Nephron progenitor cell (in vitro differentiated cells): Measurements from ENCODE around the gene DDI2.

Source experiments
- DNase-seq: peaks from one replicate; pipeline ENCODE4 v3.0.0; 2021
- H3K27ac Mint-ChIP-seq: 2 replicates; pipeline ENCODE4 v1.8.0; 2021; ENCODE audit warnings: mild to moderate bottlenecking, moderate library complexity, mixed read lengths
- H3K27me3 Mint-ChIP-seq: 2 replicates; pipeline ENCODE4 v1.8.0; 2021; ENCODE audit warnings: mild to moderate bottlenecking, low read depth, mixed read lengths; ENCODE audit not compliant: poor library complexity
- H3K36me3 Mint-ChIP-seq: 2 replicates; pipeline ENCODE4 v1.8.0; 2021; ENCODE audit warnings: low read depth, mixed read lengths
- H3K4me1 Mint-ChIP-seq: 2 replicates; pipeline ENCODE4 v1.8.0; 2021; ENCODE audit warnings: mixed read lengths
- H3K4me3 Mint-ChIP-seq: 2 replicates; pipeline ENCODE4 v1.8.0; 2021; ENCODE audit warnings: mild to moderate bottlenecking, moderate library complexity, mixed read lengths
- H3K9me3 Mint-ChIP-seq: 2 replicates; pipeline ENCODE4 v1.8.0; 2021; ENCODE audit warnings: mild to moderate bottlenecking, moderate library complexity, mixed read lengths
- TF ChIP-seq, protein P1 (sequence below): fragments of 200-600 bp; sonication (generic); IDR thresholded peaks from 2 replicates; pipeline ENCODE4 v1.5.0; 2021; ENCODE audit warnings: antibody characterized with exemption

DDI2 gene

DNA sequence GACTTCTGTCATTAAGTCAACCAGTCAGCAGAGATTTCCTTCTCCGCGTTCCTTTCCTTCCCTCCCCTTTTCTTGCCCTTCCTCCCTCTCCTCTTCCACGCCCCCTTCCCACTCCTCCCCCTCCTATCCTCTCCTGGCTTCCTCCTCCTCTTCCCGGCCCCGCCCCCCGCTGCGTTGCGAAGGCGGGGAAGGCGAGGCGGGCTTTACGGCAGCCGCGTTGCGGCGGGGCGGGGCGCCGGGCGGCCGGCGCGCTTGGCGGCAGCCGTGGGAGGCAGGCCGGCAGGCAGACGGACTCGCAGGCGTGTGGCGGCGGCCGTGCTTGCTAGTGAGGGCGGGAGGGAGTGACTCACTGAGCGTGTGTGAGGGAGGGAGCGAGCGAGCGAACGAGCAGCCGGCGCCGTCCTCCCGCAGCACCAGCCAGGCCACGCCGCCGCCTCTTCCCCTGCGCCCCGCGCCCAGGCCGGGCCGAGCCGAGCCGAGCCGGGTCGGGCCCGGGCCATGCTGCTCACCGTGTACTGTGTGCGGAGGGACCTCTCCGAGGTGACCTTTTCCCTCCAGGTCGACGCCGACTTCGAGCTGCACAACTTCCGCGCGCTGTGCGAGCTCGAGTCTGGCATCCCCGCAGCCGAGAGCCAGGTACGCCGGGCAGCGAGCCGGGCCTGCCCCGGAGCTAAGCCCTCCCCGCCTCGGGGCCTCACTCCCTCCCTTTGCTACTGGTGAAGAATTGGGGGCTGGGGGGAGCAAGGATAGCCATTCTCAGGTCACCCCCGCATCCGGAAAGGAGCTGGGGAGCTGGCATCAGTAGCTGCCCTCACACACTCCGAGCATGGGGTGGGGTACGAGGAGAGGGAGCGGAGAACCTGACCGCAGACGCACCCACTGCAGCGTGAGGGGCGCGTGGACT is at the start of gene DDI2:
TSS of gene DDI2 (plus strand) at position 286 of the 904 bp plus-strand sequence. CDS start at position 499, 213 bp downstream.
- Mint-ChIP-seq H3K27ac (peak within 1 kb of the TSS; percentile 98), H3K9me3 (no peaks in the 10 kb centered on the region), H3K4me3 (peak within 1 kb of the TSS; percentile 95), H3K27me3 (peaks cover 1% of the 10 kb centered on the region), H3K4me1 (peaks cover 66% of the 10 kb centered on the region), H3K36me3 (no peaks in the 10 kb centered on the region)
- TF ChIP-seq, protein P1, sequence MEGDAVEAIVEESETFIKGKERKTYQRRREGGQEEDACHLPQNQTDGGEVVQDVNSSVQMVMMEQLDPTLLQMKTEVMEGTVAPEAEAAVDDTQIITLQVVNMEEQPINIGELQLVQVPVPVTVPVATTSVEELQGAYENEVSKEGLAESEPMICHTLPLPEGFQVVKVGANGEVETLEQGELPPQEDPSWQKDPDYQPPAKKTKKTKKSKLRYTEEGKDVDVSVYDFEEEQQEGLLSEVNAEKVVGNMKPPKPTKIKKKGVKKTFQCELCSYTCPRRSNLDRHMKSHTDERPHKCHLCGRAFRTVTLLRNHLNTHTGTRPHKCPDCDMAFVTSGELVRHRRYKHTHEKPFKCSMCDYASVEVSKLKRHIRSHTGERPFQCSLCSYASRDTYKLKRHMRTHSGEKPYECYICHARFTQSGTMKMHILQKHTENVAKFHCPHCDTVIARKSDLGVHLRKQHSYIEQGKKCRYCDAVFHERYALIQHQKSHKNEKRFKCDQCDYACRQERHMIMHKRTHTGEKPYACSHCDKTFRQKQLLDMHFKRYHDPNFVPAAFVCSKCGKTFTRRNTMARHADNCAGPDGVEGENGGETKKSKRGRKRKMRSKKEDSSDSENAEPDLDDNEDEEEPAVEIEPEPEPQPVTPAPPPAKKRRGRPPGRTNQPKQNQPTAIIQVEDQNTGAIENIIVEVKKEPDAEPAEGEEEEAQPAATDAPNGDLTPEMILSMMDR: no peak
- peak; percentile 98 for DNase-seq

DNA sequence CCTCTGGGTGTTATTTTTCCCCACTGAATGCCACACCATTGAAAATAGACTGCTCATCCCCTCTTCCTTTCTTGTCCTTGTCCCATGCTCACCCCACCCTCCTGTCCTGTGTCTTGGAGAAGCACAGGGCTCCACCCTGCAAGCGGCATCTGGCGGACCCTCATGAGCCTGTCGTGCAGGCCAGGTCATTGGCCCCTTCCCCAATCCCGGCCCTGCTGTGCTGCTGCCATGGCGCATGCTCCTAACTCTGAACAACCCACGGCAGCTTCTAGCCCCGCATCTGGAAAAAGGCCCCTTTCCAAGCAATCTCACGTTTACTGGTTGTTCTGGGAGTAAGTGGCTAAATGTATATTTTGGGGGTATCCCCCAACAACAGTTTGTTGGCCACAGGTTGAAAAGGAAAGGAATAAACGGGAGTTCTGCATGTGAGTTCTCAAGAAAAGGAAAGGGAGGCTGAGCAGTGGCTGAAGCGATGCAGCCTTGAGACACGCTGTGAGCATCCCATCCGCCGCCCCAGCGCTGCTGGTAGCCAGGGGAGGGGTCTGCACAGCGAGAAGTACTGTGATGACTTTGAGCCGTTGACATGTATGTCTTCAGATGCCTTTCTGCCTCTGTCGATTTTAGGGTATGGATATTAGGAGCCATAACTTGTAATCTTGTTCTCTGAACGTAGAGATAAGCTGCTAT is 48.7 kb upstream of the DDI2 start:
- Mint-ChIP-seq H3K27ac (no peak overlapping the region), H3K4me3 (no peak overlapping the region), H3K4me1 (peaks cover 17% of the 10 kb centered on the region), H3K27me3 (no peaks in the 10 kb centered on the region), H3K36me3 (peaks cover 62% of the 10 kb centered on the region), H3K9me3 (no peaks in the 10 kb centered on the region)
- TF ChIP-seq, protein P1: no peak
- no peak for DNase-seq

DNA sequence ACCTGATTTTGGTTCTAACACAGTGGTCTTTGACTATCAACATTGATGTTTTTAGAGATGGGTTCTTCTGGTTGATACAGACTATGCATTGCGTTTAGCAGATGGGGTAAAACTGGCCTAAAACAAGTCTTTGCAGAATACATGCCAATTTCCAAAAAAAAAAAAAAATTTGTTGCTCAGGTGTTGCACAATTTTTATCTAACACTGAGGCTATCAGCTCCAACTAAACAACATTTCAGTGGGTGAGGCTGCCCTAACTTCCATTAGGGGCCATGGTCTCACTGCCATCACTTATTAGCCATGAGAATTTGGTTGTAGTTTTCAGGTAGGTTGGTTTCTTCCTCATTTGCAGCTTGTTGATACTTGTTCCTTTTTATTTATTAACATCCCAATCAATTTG is 46.4 kb upstream of the DDI2 start:
- DNase-seq: no peak
- Mint-ChIP-seq H3K4me3 (no peak overlapping the region), H3K36me3 (peaks cover 53% of the 10 kb centered on the region), H3K9me3 (no peaks in the 10 kb centered on the region), H3K4me1 (peaks cover 12% of the 10 kb centered on the region), H3K27me3 (no peaks in the 10 kb centered on the region), H3K27ac (no peak overlapping the region)
- TF ChIP-seq, protein P1: no peak

DNA sequence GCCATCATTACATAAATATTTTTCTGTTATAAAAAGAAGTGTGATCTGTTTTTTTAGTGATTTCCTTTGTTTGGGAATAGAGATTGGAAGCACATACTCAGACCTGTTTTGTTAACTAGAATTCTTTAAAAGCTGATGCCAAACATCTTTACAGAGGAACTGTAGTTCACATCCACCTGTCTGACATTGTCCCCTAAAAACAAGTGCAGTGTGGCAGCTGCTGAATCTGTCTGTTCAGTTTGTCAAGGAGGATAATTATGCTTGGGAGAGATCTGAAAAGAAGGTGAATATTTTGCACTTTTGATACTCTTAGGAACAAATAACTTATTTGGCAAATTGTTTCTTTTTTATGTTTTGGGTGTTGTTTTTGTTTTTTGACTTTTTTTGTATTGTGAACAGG is 46.0 kb upstream of the DDI2 start:
- no peak for DNase-seq
- Mint-ChIP-seq H3K9me3 (no peaks in the 10 kb centered on the region), H3K36me3 (peaks cover 49% of the 10 kb centered on the region), H3K27me3 (no peaks in the 10 kb centered on the region), H3K4me1 (peaks cover 12% of the 10 kb centered on the region), H3K4me3 (no peak overlapping the region), H3K27ac (peak overlapping the region; percentile 29)
- TF ChIP-seq, protein P1: no peak

DNA sequence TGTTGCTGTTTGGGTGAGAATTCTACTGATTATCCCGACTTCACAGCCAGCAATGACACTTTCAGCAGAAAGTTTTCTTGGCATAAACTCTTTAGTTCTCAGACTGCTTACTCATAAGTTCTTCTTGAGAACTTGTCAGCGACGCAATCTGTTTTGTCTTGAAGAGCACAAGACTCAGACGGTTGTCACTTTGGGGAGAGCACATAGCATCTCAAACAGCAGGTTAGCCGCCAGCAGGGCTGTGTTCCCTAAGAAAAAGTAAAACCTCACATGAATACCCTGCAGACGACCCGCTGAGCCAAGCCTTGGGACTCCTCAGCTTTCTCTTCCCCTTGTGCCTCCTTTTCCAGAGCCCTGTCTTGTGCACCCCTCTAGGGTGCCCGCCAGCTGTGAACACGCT is 43.8 kb upstream of the DDI2 start:
- H3K4me3 Mint-ChIP-seq: no peak overlapping the region
- DNase-seq: no peak
- peaks cover under 1% of the 10 kb centered on the region for H3K27me3 Mint-ChIP-seq
- no peaks in the 10 kb centered on the region for H3K9me3 Mint-ChIP-seq
- TF ChIP-seq, protein P1: no peak
- peak overlapping the region; percentile 49 for H3K27ac Mint-ChIP-seq
- peaks cover 21% of the 10 kb centered on the region for H3K4me1 Mint-ChIP-seq
- peaks cover 28% of the 10 kb centered on the region for H3K36me3 Mint-ChIP-seq
